Measurements from ENCODE around the gene GARNL3.

DNA sequence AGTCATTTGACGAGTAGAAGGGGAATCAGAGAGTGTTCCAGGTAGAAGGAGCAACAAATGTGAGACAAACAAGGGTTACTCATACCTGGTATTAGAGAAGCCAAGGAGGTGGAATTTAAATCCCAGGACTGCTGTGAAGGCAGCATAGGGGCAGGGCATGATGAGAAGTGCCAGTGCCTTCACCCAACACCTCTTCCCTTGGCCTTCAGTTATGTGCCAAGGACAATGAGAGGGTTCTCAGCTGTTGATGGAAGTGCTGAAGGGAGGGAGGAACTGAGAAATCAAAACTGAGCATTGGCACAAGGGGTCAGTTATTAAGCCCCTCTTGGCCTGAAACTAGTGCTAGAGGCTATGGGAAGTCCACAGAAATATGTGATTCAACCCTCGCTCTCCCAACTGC is 50.3 kb downstream of the GARNL3 start:
- TF ChIP-seq CTCF (IDR thresholded peaks at IDR 0.05) (no peak), POLR2A (IDR thresholded peaks at IDR 0.05) (no peak), EP300 (IDR thresholded peaks at IDR 0.05) (no peak)
